HCT116 (cell line): ENCODE measurements around the gene DHRS2. TPM values are rescaled to one million over a fixed set of nuclear protein-coding genes. Genes with fewer than 3 reads are reported as not detected.

Experiments used
- ATAC-seq: fragments of 200-7000 bp; cut with Tn5 transposase; 2 replicates; pipeline ENCODE4 v1.9.1; 2020; ENCODE audit warnings: mild to moderate bottlenecking, moderate library complexity
- BruUV-seq: library from RNA; stranded (reverse); fragments of 400-500 nt; replicated peaks from 2 replicates; lab custom pipeline; 2021; lab: Mats Ljungman, UMichigan
- CTCF ChIA-PET: fragments of 300-600 bp; sonication (Branson Sonifier 250); formaldehyde crosslinking; loops from one replicate; lab custom pipeline; 2021; ENCODE audit warnings: antibody characterized with exemption; lab: Charles Lee
- POLR2A ChIA-PET: fragments of 300-600, 350-600 bp; sonication (Branson Sonifier 250); formaldehyde crosslinking; loops from one replicate; lab custom pipeline; 2021; ENCODE audit warnings: antibody characterized with exemption; lab: Charles Lee
- RAD21 ChIA-PET, 2 experiments: fragments of 300-600 bp; sonication (Branson Sonifier 250); formaldehyde crosslinking; loops; one replicate each; lab custom pipeline; 2023; ENCODE audit warnings: low total read pairs in 2 of 2; ENCODE audit not compliant: uncharacterized antibody in 2 of 2, unreplicated experiment in 2 of 2, low non-redundant PET in 1 of 2; lab: Charles Lee
- DNase-seq: peaks from one replicate; pipeline ENCODE4 v3.0.0-alpha.2; 2010; ENCODE audit warnings: low read depth, low spot score
- H2AFZ ChIP-seq: fragments of 200-600 bp; shearing (Covaris generic), sonication (generic); 2 replicates; pipeline ENCODE4 v1.6.1; 2017; ENCODE audit warnings: low read depth, mixed run types, mixed read lengths, antibody characterized with exemption, low read length; ENCODE audit not compliant: poor library complexity, severe bottlenecking
- H3K27ac ChIP-seq: 2 replicates; pipeline ENCODE4 v1.5.1; 2012; ENCODE audit warnings: low read depth, low read length
- H3K27me3 ChIP-seq: fragments of 200-600 bp; sonication (generic); 2 replicates; pipeline ENCODE4 v1.6.1; 2016; ENCODE audit warnings: mixed run types, low read length, mixed read lengths; ENCODE audit not compliant: insufficient read depth
- H3K36me3 ChIP-seq, 2 experiments: fragments of 200-500 bp in 1 of 2; fragments of 200-600 bp in 1 of 2; sonication (Bioruptor generic) in 1 of 2; sonication (generic) in 1 of 2; 2 replicates each; pipeline versions ENCODE4 v1.5.1 to v1.6.1; 2014 to 2016; ENCODE audit warnings: low read length in 2 of 2, inconsistent platforms in 1 of 2, mixed read lengths in 1 of 2, mixed run types in 1 of 2; ENCODE audit not compliant: insufficient read depth in 2 of 2, control insufficient read depth in 1 of 2
- H3K4me1 ChIP-seq, 2 experiments: fragments of 200-600 bp in 1 of 2; sonication (generic) in 1 of 2; 2 replicates each; pipeline versions ENCODE4 v1.5.1 to v1.6.1; 2012 to 2017; ENCODE audit warnings: low read length in 2 of 2, inconsistent platforms in 1 of 2, mild to moderate bottlenecking in 1 of 2, mixed read lengths in 1 of 2, mixed run types in 1 of 2, moderate library complexity in 1 of 2; ENCODE audit not compliant: insufficient read depth in 2 of 2, control insufficient read depth in 1 of 2
- H3K4me2 ChIP-seq: fragments of 200-600 bp; sonication (generic); 2 replicates; pipeline ENCODE4 v1.6.1; 2017; ENCODE audit warnings: mixed run types, low read length, mixed read lengths
- H3K4me3 ChIP-seq, 2 experiments: fragments of 200-600 bp in 1 of 2; sonication (generic) in 1 of 2; replicated peaks in 1 of 2; 2 replicates each; pipeline ENCODE4 v1.5.1; 2011 to 2016; ENCODE audit warnings: low read length in 2 of 2, control low read depth in 1 of 2, low read depth in 1 of 2, mild to moderate bottlenecking in 1 of 2, mixed read lengths in 1 of 2, mixed run types in 1 of 2
- H3K79me2 ChIP-seq: fragments of 200-600 bp; sonication (generic); 2 replicates; pipeline ENCODE4 v1.6.1; 2017; ENCODE audit warnings: mild to moderate bottlenecking, mixed run types, low read length, moderate library complexity, mixed read lengths; ENCODE audit not compliant: insufficient read depth
- H3K9ac ChIP-seq: fragments of 200-600 bp; sonication (generic); 2 replicates; pipeline ENCODE4 v1.6.1; 2016; ENCODE audit warnings: low read length, mixed read lengths
- H3K9me2 ChIP-seq: fragments of 200-600 bp; sonication (generic), shearing (Covaris generic); 2 replicates; pipeline ENCODE4 v1.6.1; 2017; ENCODE audit warnings: mixed run types, mild to moderate bottlenecking, moderate library complexity; ENCODE audit not compliant: insufficient read depth
- H3K9me3 ChIP-seq, 2 experiments: fragments of 200-500 bp in 1 of 2; fragments of 200-600 bp in 1 of 2; sonication (Bioruptor generic) in 1 of 2; sonication (generic) in 1 of 2; 2 replicates each; pipeline ENCODE4 v1.6.1; 2014 to 2017; ENCODE audit warnings: low read length in 2 of 2, mixed read lengths in 2 of 2, inconsistent platforms in 1 of 2, low read depth in 1 of 2, mild to moderate bottlenecking in 1 of 2, mixed run types in 1 of 2, moderate library complexity in 1 of 2; ENCODE audit not compliant: control insufficient read depth in 1 of 2, insufficient read depth in 1 of 2
- H4K20me1 ChIP-seq: fragments of 200-600 bp; sonication (generic), shearing (Covaris generic); 2 replicates; pipeline ENCODE4 v1.6.1; 2017; ENCODE audit warnings: mixed run types, mild to moderate bottlenecking, moderate library complexity; ENCODE audit not compliant: insufficient read depth
- EGR1 ChIP-seq: IDR thresholded peaks from 2 replicates; pipeline ENCODE4 v1.6.1; 2012; ENCODE audit warnings: low read depth
- EZH2 ChIP-seq: fragments of 200-600 bp; sonication (generic); IDR thresholded peaks from 2 replicates; pipeline ENCODE4 v1.6.1; 2017; ENCODE audit warnings: antibody characterized with exemption, mixed run types
- FOSL1 ChIP-seq: IDR thresholded peaks from 2 replicates; pipeline ENCODE4 v1.6.1; 2012; ENCODE audit warnings: low read depth
- JUND ChIP-seq: IDR thresholded peaks from 2 replicates; pipeline ENCODE4 v1.6.1; 2012
- MAX ChIP-seq: IDR thresholded peaks from 2 replicates; pipeline ENCODE4 v1.6.1; 2012
- POLR2AphosphoS5 ChIP-seq: IDR thresholded peaks from 2 replicates; pipeline ENCODE4 v1.6.1; 2011; ENCODE audit warnings: mild to moderate bottlenecking, low read depth, low read length, moderate library complexity
- TCF7L2 ChIP-seq: IDR thresholded peaks from 2 replicates; pipeline ENCODE4 v1.7.0; 2011; ENCODE audit warnings: borderline replicate concordance, inconsistent platforms; ENCODE audit not compliant: insufficient read depth, insufficient read length; ENCODE audit errors: extremely low read depth
- YY1 ChIP-seq: IDR thresholded peaks from 2 replicates; pipeline ENCODE4 v1.6.1; 2011; ENCODE audit warnings: low read length, low read depth, moderate library complexity, mild to moderate bottlenecking; ENCODE audit not compliant: insufficient replicate concordance; ENCODE audit errors: extremely low read depth
- ZBTB33 ChIP-seq: IDR thresholded peaks from 2 replicates; pipeline ENCODE4 v1.6.1; 2011; ENCODE audit warnings: mild to moderate bottlenecking, low read length, moderate library complexity; ENCODE audit not compliant: insufficient replicate concordance; ENCODE audit errors: extremely low read depth
- ZFX ChIP-seq: fragments of 450-650 bp; IDR thresholded peaks from 2 replicates; pipeline ENCODE4 v1.6.1; 2017
- intact Hi-C: fragments of 100-400 bp; cut with micrococcal nuclease; formaldehyde crosslinking; loops from 2 replicates; pipeline ENCODE4 v1.10.0; 2022
- total RNA-seq: library from RNA; stranded (reverse); gene quantifications from one replicate; pipeline ENCODE4 v1.2.1, GENCODE V29; 2021; ENCODE audit not compliant: unreplicated experiment

DHRS2 gene
- total RNA-seq, 1 experiment from 2014 or later: 10.0 TPM

GRCh38 chr14:23610815-23611289, 25.3 kb upstream of the DHRS2 start:
- ChIA-PET POLR2A (no interaction called here), RAD21 (no interaction called here), CTCF (interaction anchor here (1.4 kb wide), 1 partner anchor 21 kb away, joined by 7 read pairs; no protein-coding TSS in a partner anchor)
- H3K4me1 ChIP-seq: no peaks in the 10 kb centered on the region
- no peaks in the 10 kb centered on the region for H3K27me3 ChIP-seq
- DNase-seq: no peak
- no peaks in the 10 kb centered on the region for H4K20me1 ChIP-seq
- no peaks in the 10 kb centered on the region for H3K9me3 ChIP-seq
- no peak for TF ChIP-seq FOSL1
- no peak for TF ChIP-seq EGR1
- TF ChIP-seq POLR2AphosphoS5: no peak
- TF ChIP-seq ZFX: no peak
- TF ChIP-seq TCF7L2: no peak
- H3K36me3 ChIP-seq: no peaks in the 10 kb centered on the region
- no peaks in the 10 kb centered on the region for H3K9me2 ChIP-seq
- no peak overlapping the region for H3K27ac ChIP-seq
- H3K4me2 ChIP-seq: no peak overlapping the region
- no TSS peak for BruUV-seq
- H2AFZ ChIP-seq: no peak overlapping the region
- H3K9ac ChIP-seq: no peak overlapping the region
- intact Hi-C loops: no loop called here
- H3K79me2 ChIP-seq: no peaks in the 10 kb centered on the region
- ATAC-seq: no peak
- no peak overlapping the region for H3K4me3 ChIP-seq

- no peaks in the 10 kb centered on the region for H3K4me1 ChIP-seq
- CTCF ChIA-PET: interaction anchor here (1.2 kb wide), 1 partner anchor 23 kb away, joined by 4 read pairs; no protein-coding TSS in a partner anchor
- no peak overlapping the region for H3K9ac ChIP-seq
- no peak overlapping the region for H3K27ac ChIP-seq
- intact Hi-C loops: no loop called here
- POLR2A ChIA-PET: no interaction called here
- no peak for ATAC-seq
- H3K79me2 ChIP-seq: no peaks in the 10 kb centered on the region
- H3K36me3 ChIP-seq: no peaks in the 10 kb centered on the region
- no peak overlapping the region for H3K4me2 ChIP-seq
- no peaks in the 10 kb centered on the region for H3K9me2 ChIP-seq
- no peak for DNase-seq
- no peak overlapping the region for H3K4me3 ChIP-seq
- no peak overlapping the region for H2AFZ ChIP-seq
- no peak for TF ChIP-seq ZFX
- TF ChIP-seq JUND: no peak
- TF ChIP-seq MAX: no peak
- no peak for TF ChIP-seq ZBTB33
- TF ChIP-seq YY1: no peak
- no peak for TF ChIP-seq EZH2
- BruUV-seq: no TSS peak
- H4K20me1 ChIP-seq: no peaks in the 10 kb centered on the region
- no peaks in the 10 kb centered on the region for H3K9me3 ChIP-seq
- RAD21 ChIA-PET: no interaction called here
- no peaks in the 10 kb centered on the region for H3K27me3 ChIP-seq
Observed at GRCh38 chr14:23612354-23612732, 23.8 kb upstream of the DHRS2 start.
